ENCODE results near the gene KIZ.

The KIZ gene

GRCh38 chr20:21230686-21231085 is 104.8 kb downstream of the KIZ start:
- no peak for DNase-seq (ENCODE audit: low read depth)
- TF ChIP-seq CTCF (conservative IDR thresholded peaks at IDR 0.05; ENCODE audit: low read depth, low read length) = no peak
- H3K4me3 ChIP-seq (ENCODE audit: low read depth, low read length) = no peak overlapping the region

- no peak overlapping the region for H3K4me3 ChIP-seq (ENCODE audit: low read depth, low read length)
- TF ChIP-seq CTCF (conservative IDR thresholded peaks at IDR 0.05; ENCODE audit: low read depth, low read length) = no peak
- no peak for DNase-seq (ENCODE audit: low read depth)
These were observed 106.8 kb downstream of the KIZ start for GRCh38 chr20:21232546-21233280.

- DNase-seq (ENCODE audit: low read depth) = no peak
- H3K4me3 ChIP-seq (ENCODE audit: low read depth, low read length) = no peak overlapping the region
- TF ChIP-seq CTCF (conservative IDR thresholded peaks at IDR 0.05; ENCODE audit: low read depth, low read length) = no peak
These were observed 108.4 kb downstream of the KIZ start for GRCh38 chr20:21234324-21234723.

- DNase-seq (ENCODE audit: low read depth) = no peak
- TF ChIP-seq CTCF (conservative IDR thresholded peaks at IDR 0.05; ENCODE audit: low read depth, low read length) = no peak
- no peak overlapping the region for H3K4me3 ChIP-seq (ENCODE audit: low read depth, low read length)
These were observed 109.1 kb downstream of the KIZ start for GRCh38 chr20:21234806-21235483.

GRCh38 chr20:21235484-21236445 is 109.9 kb downstream of the KIZ start:
- H3K4me3 ChIP-seq (ENCODE audit: low read depth, low read length) = no peak overlapping the region
- peak; percentile 93 for TF ChIP-seq CTCF (conservative IDR thresholded peaks at IDR 0.05; ENCODE audit: low read depth, low read length)
- DNase-seq (ENCODE audit: low read depth) = peak; percentile 82

GRCh38 chr20:21237956-21238799 is 112.3 kb downstream of the KIZ start:
- no peak for TF ChIP-seq CTCF (conservative IDR thresholded peaks at IDR 0.05; ENCODE audit: low read depth, low read length)
- no peak for DNase-seq (ENCODE audit: low read depth)
- H3K4me3 ChIP-seq (ENCODE audit: low read depth, low read length) = no peak overlapping the region
